Cardiac fibroblast (primary cell): ENCODE measurements around the gene ZMYM3.
"Not testable (repeated sequence)": the region's sequence is repeated elsewhere in the genome, so short reads cannot be mapped to it uniquely, and the experiment has no call there.

Experiments
- DNase-seq, 2 donors: peaks; one replicate each; pipeline versions ENCODE4 v3.0.0 to v3.0.0-alpha.2; 2010; ENCODE audit warnings: low read depth in 2 of 2
- H3K4me3 ChIP-seq, 2 donors: replicated peaks in 1 of 2; 1 replicate in 1 of 2; 2 replicates in 1 of 2; pipeline ENCODE4 v1.5.1; 2011; ENCODE audit warnings: low read depth in 2 of 2, low read length in 2 of 2, mild to moderate bottlenecking in 2 of 2, moderate library complexity in 1 of 2
- CTCF ChIP-seq: IDR thresholded peaks from one replicate; pipeline ENCODE4 v1.5.1; 2011; ENCODE audit warnings: low read depth, mild to moderate bottlenecking, low read length, inconsistent platforms

The ZMYM3 gene

GRCh38 chrX:71254092-71254963 lies at the start of gene ZMYM3:
TSS of gene ZMYM3 (minus strand) at chrX:71254140. CDS start at chrX:71253255, 885 bp downstream.
- no peak for TF ChIP-seq CTCF
- DNase-seq: peak; percentile 82 to 88
- peak within 1 kb of the TSS; percentile 76 to 78 for H3K4me3 ChIP-seq

- peak; percentile 17 to 22 for DNase-seq
- no peak for TF ChIP-seq CTCF
- no peak overlapping the region for H3K4me3 ChIP-seq
These were observed 48.7 kb upstream of the ZMYM3 start for GRCh38 chrX:71302461-71303213.

GRCh38 chrX:71301195-71301924 lies 47.4 kb upstream of the ZMYM3 start, which contains the start of gene ITGB1BP2:
TSS of gene ITGB1BP2 (plus strand) at chrX:71301750. CDS start at chrX:71301807, 57 bp downstream.
- no peak within 1 kb of the TSS for H3K4me3 ChIP-seq
- DNase-seq: peak; percentile 40 to 61
- no peak for TF ChIP-seq CTCF

- H3K4me3 ChIP-seq, DNase-seq: not testable (repeated sequence)
These were observed 46.6 kb upstream of the ZMYM3 start for GRCh38 chrX:71300495-71300894.

- not testable (repeated sequence) for DNase-seq, H3K4me3 ChIP-seq
These were observed 46.1 kb upstream of the ZMYM3 start for GRCh38 chrX:71300064-71300463.

GRCh38 chrX:71298119-71298518 lies 44.2 kb upstream of the ZMYM3 start:
- DNase-seq: peak in 1 of 2 donors; percentile 54
- no peak for TF ChIP-seq CTCF
- no peak overlapping the region for H3K4me3 ChIP-seq

- no peak for TF ChIP-seq CTCF
- H3K4me3 ChIP-seq: no peak overlapping the region
- no peak for DNase-seq
These were observed 42.9 kb upstream of the ZMYM3 start for GRCh38 chrX:71296806-71297205.
